Progenitor cell of endocrine pancreas (in vitro differentiated cells): ENCODE measurements around the gene EVA1A. TPM values are rescaled to one million over a fixed set of nuclear protein-coding genes. Genes with fewer than 3 reads are reported as not detected.
A peak's percentile ranks its signal among the peaks of the same experiment; 100 is the strongest.
"Not testable (repeated sequence)": the region's sequence is repeated elsewhere in the genome, so short reads cannot be mapped to it uniquely, and the experiment has no call there.

Source experiments
- DNase-seq: peaks from one replicate; pipeline ENCODE4 v3.0.0; 2021; ENCODE audit warnings: low spot score; ENCODE audit not compliant: unreplicated experiment
- H3K27ac Mint-ChIP-seq: 2 replicates; pipeline ENCODE4 v1.8.0; 2021; ENCODE audit warnings: mild to moderate bottlenecking, moderate library complexity, mixed read lengths
- H3K27me3 Mint-ChIP-seq: 2 replicates; pipeline ENCODE4 v1.8.0; 2021; ENCODE audit warnings: mixed read lengths
- H3K36me3 Mint-ChIP-seq: 2 replicates; pipeline ENCODE4 v1.8.0; 2022; ENCODE audit warnings: mixed read lengths; ENCODE audit not compliant: insufficient read depth
- H3K4me1 Mint-ChIP-seq: 2 replicates; pipeline ENCODE4 v1.8.0; 2021; ENCODE audit warnings: low read depth, mixed read lengths
- H3K4me3 Mint-ChIP-seq: 2 replicates; pipeline ENCODE4 v1.8.0; 2021; ENCODE audit warnings: low read depth, mild to moderate bottlenecking, moderate library complexity, mixed read lengths
- H3K9me3 Mint-ChIP-seq: 2 replicates; pipeline ENCODE4 v1.8.0; 2021; ENCODE audit warnings: low read depth, mixed read lengths
- CTCF ChIP-seq: fragments of 200-600 bp; sonication (generic); IDR thresholded peaks from one replicate; pipeline ENCODE4 v1.5.0; 2021; ENCODE audit warnings: antibody characterized with exemption, mild to moderate bottlenecking; ENCODE audit not compliant: unreplicated experiment
- total RNA-seq: library from RNA; stranded (reverse); gene quantifications from 2 replicates; pipeline ENCODE4 v1.2.1, GENCODE V29; 2021

The EVA1A gene
- total RNA-seq, 1 donor from 2014 or later = 10.9 TPM

- DNase-seq = no peak
- H3K9me3 Mint-ChIP-seq = no peaks in the 10 kb centered on the region
- no peak overlapping the region for H3K27ac Mint-ChIP-seq
- no peak overlapping the region for H3K4me3 Mint-ChIP-seq
- H3K4me1 Mint-ChIP-seq = peaks cover 5% of the 10 kb centered on the region
- H3K36me3 Mint-ChIP-seq = peaks cover 2% of the 10 kb centered on the region
- TF ChIP-seq CTCF = no peak
- H3K27me3 Mint-ChIP-seq = peaks cover 22% of the 10 kb centered on the region
Observed at GRCh38 chr2:75484840-75485239, 75.9 kb downstream of the EVA1A start.

GRCh38 chr2:75483878-75484277, 76.9 kb downstream of the EVA1A start:
- H3K27me3 Mint-ChIP-seq = peaks cover 19% of the 10 kb centered on the region

GRCh38 chr2:75482398-75482797, 78.3 kb downstream of the EVA1A start:
- Mint-ChIP-seq H3K27me3 (peaks cover 16% of the 10 kb centered on the region), H3K9me3 (no peaks in the 10 kb centered on the region), H3K36me3 (peaks cover 2% of the 10 kb centered on the region), H3K4me1 (peaks cover 5% of the 10 kb centered on the region), H3K4me3 (no peak overlapping the region), H3K27ac (no peak overlapping the region)
- TF ChIP-seq CTCF = no peak
- DNase-seq = no peak

More at GRCh38 chr2:75483878-75484277, 76.9 kb downstream of the EVA1A start:
- H3K9me3 Mint-ChIP-seq = no peaks in the 10 kb centered on the region
- H3K27ac Mint-ChIP-seq = no peak overlapping the region
- H3K36me3 Mint-ChIP-seq = peaks cover 2% of the 10 kb centered on the region
- no peak for DNase-seq
- TF ChIP-seq CTCF = no peak
- no peak overlapping the region for H3K4me3 Mint-ChIP-seq
- H3K4me1 Mint-ChIP-seq = peaks cover 5% of the 10 kb centered on the region

- Mint-ChIP-seq H3K27me3 (peaks cover 16% of the 10 kb centered on the region), H3K36me3 (no peaks in the 10 kb centered on the region), H3K9me3 (no peaks in the 10 kb centered on the region), H3K4me3 (no peak overlapping the region), H3K27ac (no peak overlapping the region), H3K4me1 (peaks cover 4% of the 10 kb centered on the region)
- peak; percentile 41 for TF ChIP-seq CTCF
- DNase-seq = no peak
Observed at GRCh38 chr2:75480971-75481836, 79.5 kb downstream of the EVA1A start.

GRCh38 chr2:75477696-75478095, 83.0 kb downstream of the EVA1A start:
- Mint-ChIP-seq H3K4me1 (peaks cover 11% of the 10 kb centered on the region), H3K27me3 (peaks cover 17% of the 10 kb centered on the region)
- H3K36me3 Mint-ChIP-seq, H3K27ac Mint-ChIP-seq, H3K4me3 Mint-ChIP-seq, DNase-seq, H3K9me3 Mint-ChIP-seq: not testable (repeated sequence)

GRCh38 chr2:75476761-75477160, 84.0 kb downstream of the EVA1A start:
- DNase-seq = no peak
- TF ChIP-seq CTCF = no peak
- Mint-ChIP-seq H3K9me3 (no peaks in the 10 kb centered on the region), H3K27ac (no peak overlapping the region), H3K4me3 (no peak overlapping the region), H3K36me3 (no peaks in the 10 kb centered on the region), H3K4me1 (peaks cover 11% of the 10 kb centered on the region), H3K27me3 (peaks cover 21% of the 10 kb centered on the region)
